ENCODE results near the gene RGS14.

The RGS14 gene

DNA sequence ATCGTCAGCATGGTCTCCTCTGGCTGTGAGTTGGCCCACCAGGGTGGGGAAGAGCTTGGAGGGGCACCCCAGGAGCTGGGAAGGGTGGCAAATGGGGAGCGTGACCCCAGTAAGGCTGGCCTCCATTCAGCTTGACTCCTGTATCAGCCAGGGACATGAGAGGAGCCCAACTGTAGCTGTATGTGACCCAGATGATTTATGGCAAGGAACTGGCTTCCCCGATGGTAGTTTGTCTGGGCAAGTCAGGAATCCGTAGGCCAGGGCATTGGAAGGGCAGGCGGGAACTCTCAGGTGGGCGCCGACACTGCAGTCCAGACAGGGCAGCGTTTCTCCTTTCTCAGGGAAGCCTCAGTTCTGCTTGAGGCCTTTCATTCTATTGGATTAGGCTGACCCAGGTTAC, 28.8 kb downstream of the RGS14 start:
- H3F3A ChIP-seq (ENCODE audit: insufficient read depth), result 0 out of 2 replicates have a peak, but pooled peaks cover 3% of the 10 kb centered on the region
- H3K27me3 ChIP-seq (ENCODE audit: low read length), result no peaks in the 10 kb centered on the region
- H3K4me2 ChIP-seq (ENCODE audit: low read depth, low read length, poor library complexity, severe bottlenecking), result peak overlapping the region; percentile 14
- H3K9ac ChIP-seq (ENCODE audit: low read length), result no peak overlapping the region
- H3K4me3 ChIP-seq (ENCODE audit: insufficient read depth, low read length, poor library complexity, severe bottlenecking), result no peak overlapping the region
- no peaks in the 10 kb centered on the region for H3K9me3 ChIP-seq (ENCODE audit: insufficient read depth, low read length)
- H3K9me2 ChIP-seq (replicated peaks; ENCODE audit: insufficient read depth, low read length), result no peaks in the 10 kb centered on the region
- H3K36me3 ChIP-seq (ENCODE audit: low read length), result no peaks in the 10 kb centered on the region
- TF ChIP-seq, protein P1, sequence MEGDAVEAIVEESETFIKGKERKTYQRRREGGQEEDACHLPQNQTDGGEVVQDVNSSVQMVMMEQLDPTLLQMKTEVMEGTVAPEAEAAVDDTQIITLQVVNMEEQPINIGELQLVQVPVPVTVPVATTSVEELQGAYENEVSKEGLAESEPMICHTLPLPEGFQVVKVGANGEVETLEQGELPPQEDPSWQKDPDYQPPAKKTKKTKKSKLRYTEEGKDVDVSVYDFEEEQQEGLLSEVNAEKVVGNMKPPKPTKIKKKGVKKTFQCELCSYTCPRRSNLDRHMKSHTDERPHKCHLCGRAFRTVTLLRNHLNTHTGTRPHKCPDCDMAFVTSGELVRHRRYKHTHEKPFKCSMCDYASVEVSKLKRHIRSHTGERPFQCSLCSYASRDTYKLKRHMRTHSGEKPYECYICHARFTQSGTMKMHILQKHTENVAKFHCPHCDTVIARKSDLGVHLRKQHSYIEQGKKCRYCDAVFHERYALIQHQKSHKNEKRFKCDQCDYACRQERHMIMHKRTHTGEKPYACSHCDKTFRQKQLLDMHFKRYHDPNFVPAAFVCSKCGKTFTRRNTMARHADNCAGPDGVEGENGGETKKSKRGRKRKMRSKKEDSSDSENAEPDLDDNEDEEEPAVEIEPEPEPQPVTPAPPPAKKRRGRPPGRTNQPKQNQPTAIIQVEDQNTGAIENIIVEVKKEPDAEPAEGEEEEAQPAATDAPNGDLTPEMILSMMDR (IDR thresholded peaks at IDR 0.05; ENCODE audit: insufficient read depth, low read length, poor library complexity, severe bottlenecking), result no peak
- no peak for TF ChIP-seq EZH2phosphoT487 (conservative IDR thresholded peaks at IDR 0.05; ENCODE audit: low read length)
- H4K20me1 ChIP-seq (ENCODE audit: low read depth, low read length), result no peaks in the 10 kb centered on the region
- no peak overlapping the region for H2AFZ ChIP-seq (ENCODE audit: low read depth, low read length, severe bottlenecking)
- H3K27ac ChIP-seq (ENCODE audit: low read depth, low read length), result no peak overlapping the region
- no peaks in the 10 kb centered on the region for H3K79me2 ChIP-seq (ENCODE audit: insufficient read depth, low read length)

DNA sequence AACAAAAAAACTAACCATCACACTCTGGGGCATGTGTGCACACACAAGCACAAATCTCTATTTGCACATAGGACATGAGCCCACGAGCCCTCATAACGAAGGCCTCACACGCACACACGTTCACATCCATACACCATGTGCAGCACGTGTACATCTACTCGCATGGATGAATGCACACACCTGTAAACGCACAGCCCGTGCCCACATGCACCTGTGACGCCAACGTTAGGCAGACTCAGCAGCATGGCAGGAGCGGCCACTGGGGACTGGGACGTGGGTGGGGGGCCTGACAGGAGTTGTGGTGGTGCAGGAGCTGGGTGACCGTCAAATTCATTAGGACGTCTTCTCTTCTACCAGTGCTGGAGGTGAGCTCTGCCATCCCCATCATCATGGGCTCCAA, 29.7 kb downstream of the RGS14 start:
- H3K9ac ChIP-seq (ENCODE audit: low read length), result no peak overlapping the region
- no peaks in the 10 kb centered on the region for H3K27me3 ChIP-seq (ENCODE audit: low read length)
- no peaks in the 10 kb centered on the region for H3K9me2 ChIP-seq (replicated peaks; ENCODE audit: insufficient read depth, low read length)
- H3F3A ChIP-seq (ENCODE audit: insufficient read depth), result 0 out of 2 replicates have a peak, but pooled peaks cover 3% of the 10 kb centered on the region
- H2AFZ ChIP-seq (ENCODE audit: low read depth, low read length, severe bottlenecking), result no peak overlapping the region
- H3K4me3 ChIP-seq (ENCODE audit: insufficient read depth, low read length, poor library complexity, severe bottlenecking), result no peak overlapping the region
- H3K79me2 ChIP-seq (ENCODE audit: insufficient read depth, low read length), result no peaks in the 10 kb centered on the region
- H3K4me2 ChIP-seq (ENCODE audit: low read depth, low read length, poor library complexity, severe bottlenecking), result peak overlapping the region; percentile 14
- H3K27ac ChIP-seq (ENCODE audit: low read depth, low read length), result no peak overlapping the region
- H3K9me3 ChIP-seq (ENCODE audit: insufficient read depth, low read length), result no peaks in the 10 kb centered on the region
- no peaks in the 10 kb centered on the region for H3K36me3 ChIP-seq (ENCODE audit: low read length)
- no peaks in the 10 kb centered on the region for H4K20me1 ChIP-seq (ENCODE audit: low read depth, low read length)
- TF ChIP-seq, protein P1 (IDR thresholded peaks at IDR 0.05; ENCODE audit: insufficient read depth, low read length, poor library complexity, severe bottlenecking), result no peak
- TF ChIP-seq EZH2phosphoT487 (conservative IDR thresholded peaks at IDR 0.05; ENCODE audit: low read length), result no peak

DNA sequence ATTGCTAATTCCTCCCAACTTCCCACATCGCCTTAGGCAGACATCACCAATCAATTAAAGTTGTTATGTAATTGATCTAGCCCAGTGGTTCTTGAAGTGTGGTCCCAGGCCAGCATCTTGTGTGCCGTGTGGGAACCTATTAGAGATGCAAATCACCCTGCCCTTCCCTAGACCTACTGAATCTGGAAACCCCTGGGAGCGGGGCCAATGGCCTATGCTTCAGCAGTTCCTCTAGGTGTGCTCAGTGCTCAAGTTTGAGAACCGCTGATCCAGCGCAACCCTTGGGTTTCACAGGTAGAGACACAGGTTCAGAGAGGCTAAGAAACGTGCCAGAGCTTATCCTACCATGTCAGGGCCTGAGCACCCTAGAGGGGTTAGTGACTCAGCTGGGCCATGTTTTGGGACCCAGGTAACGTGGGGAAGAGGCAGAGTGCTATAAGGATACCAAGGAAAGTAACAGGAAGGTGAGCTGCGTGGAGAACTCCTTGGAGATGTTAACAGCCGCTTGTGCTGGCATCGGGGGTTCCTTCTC, 30.9 kb downstream of the RGS14 start:
- Histone ChIP-seq H3K27me3 (ENCODE audit: low read length) (no peaks in the 10 kb centered on the region), H3K79me2 (ENCODE audit: insufficient read depth, low read length) (no peaks in the 10 kb centered on the region), H4K20me1 (ENCODE audit: low read depth, low read length) (no peaks in the 10 kb centered on the region), H3K4me2 (ENCODE audit: low read depth, low read length, poor library complexity, severe bottlenecking) (no peak overlapping the region), H3K27ac (ENCODE audit: low read depth, low read length) (no peak overlapping the region), H3K4me3 (ENCODE audit: insufficient read depth, low read length, poor library complexity, severe bottlenecking) (no peak overlapping the region), H3K9me3 (ENCODE audit: insufficient read depth, low read length) (no peaks in the 10 kb centered on the region), H3K9ac (ENCODE audit: low read length) (no peak overlapping the region), H3F3A (ENCODE audit: insufficient read depth) (0 out of 2 replicates have a peak, but pooled peaks cover 3% of the 10 kb centered on the region), H2AFZ (ENCODE audit: low read depth, low read length, severe bottlenecking) (no peak overlapping the region), H3K9me2 (replicated peaks; ENCODE audit: insufficient read depth, low read length) (no peaks in the 10 kb centered on the region), H3K36me3 (ENCODE audit: low read length) (no peaks in the 10 kb centered on the region)
- TF ChIP-seq EZH2phosphoT487 (conservative IDR thresholded peaks at IDR 0.05; ENCODE audit: low read length), result no peak
- TF ChIP-seq, protein P1 (IDR thresholded peaks at IDR 0.05; ENCODE audit: insufficient read depth, low read length, poor library complexity, severe bottlenecking), result no peak
